WTC11 (cell line): Measurements from ENCODE around the gene FNDC11. TPM values are rescaled to one million over a fixed set of nuclear protein-coding genes. Genes with fewer than 3 reads are reported as not detected.

ENCODE experiments used
- ATAC-seq: fragments of 200-7000 bp; cut with Tn5 transposase; 2 replicates; pipeline ENCODE4 v1.10.0; 2021; ENCODE audit warnings: mild to moderate bottlenecking, moderate library complexity
- CTCF ChIA-PET: fragments of 300-600 bp; sonication (Branson Sonifier 250); formaldehyde crosslinking; loops from one replicate; lab custom pipeline; 2021; ENCODE audit warnings: antibody characterized with exemption; lab: Charles Lee
- POLR2A ChIA-PET: fragments of 350-600 bp; sonication (Branson Sonifier 250); formaldehyde crosslinking; loops from one replicate; lab custom pipeline; 2021; ENCODE audit warnings: antibody characterized with exemption; lab: Charles Lee
- DNase-seq: peaks from one replicate; pipeline ENCODE4 v3.0.0; 2021; ENCODE audit warnings: low spot score
- H3K27ac Mint-ChIP-seq: 2 replicates; pipeline ENCODE4 v1.8.0; 2021; ENCODE audit warnings: mixed read lengths
- H3K27me3 Mint-ChIP-seq: 2 replicates; pipeline ENCODE4 v1.8.0; 2021; ENCODE audit warnings: low read depth, mild to moderate bottlenecking, moderate library complexity, mixed read lengths
- H3K36me3 Mint-ChIP-seq: 2 replicates; pipeline ENCODE4 v1.8.0; 2021; ENCODE audit warnings: mixed read lengths
- H3K4me1 Mint-ChIP-seq: 2 replicates; pipeline ENCODE4 v1.8.0; 2022; ENCODE audit warnings: mixed read lengths
- H3K4me3 Mint-ChIP-seq: 2 replicates; pipeline ENCODE4 v1.8.0; 2021; ENCODE audit warnings: mild to moderate bottlenecking, moderate library complexity, mixed read lengths
- H3K9me3 Mint-ChIP-seq: 2 replicates; pipeline ENCODE4 v1.8.0; 2021; ENCODE audit warnings: mixed read lengths
- AR ChIP-seq: fragments of 250-450 bp; sonication (Bioruptor Pico); IDR thresholded peaks from 2 replicates; pipeline ENCODE4 v1.9.0; 2021; ENCODE audit warnings: mild to moderate bottlenecking
- CBFB ChIP-seq: sonication (generic); formaldehyde crosslinking; IDR thresholded peaks from 2 replicates; pipeline ENCODE4 v1.8.1; 2022; ENCODE audit warnings: mild to moderate bottlenecking, low read depth, missing genetic modification reagents
- FOXK1 ChIP-seq: sonication (generic); formaldehyde crosslinking; IDR thresholded peaks from 2 replicates; pipeline ENCODE4 v1.8.0; 2022; ENCODE audit warnings: mild to moderate bottlenecking, moderate library complexity, missing genetic modification reagents
- FOXP1 ChIP-seq: sonication (generic); formaldehyde crosslinking; IDR thresholded peaks from 2 replicates; pipeline ENCODE4 v1.8.0; 2022; ENCODE audit warnings: missing genetic modification reagents, mild to moderate bottlenecking, moderate library complexity, borderline replicate concordance
- GABPB1 ChIP-seq: sonication (generic); formaldehyde crosslinking; IDR thresholded peaks from 2 replicates; pipeline ENCODE4 v1.8.1; 2023; ENCODE audit warnings: mild to moderate bottlenecking, missing genetic modification reagents
- HMGA2 ChIP-seq: fragments of 250-450 bp; sonication (Bioruptor Pico); IDR thresholded peaks from 2 replicates; pipeline ENCODE4 v1.4.0; 2021; ENCODE audit warnings: mild to moderate bottlenecking, moderate library complexity
- IRF2 ChIP-seq: sonication (generic); formaldehyde crosslinking; IDR thresholded peaks from 2 replicates; pipeline ENCODE4 v1.8.0; 2022; ENCODE audit warnings: low read depth, missing genetic modification reagents, borderline replicate concordance
- JAZF1 ChIP-seq: fragments of 250-450 bp; sonication (Bioruptor Pico); IDR thresholded peaks from 2 replicates; pipeline ENCODE4 v1.9.0; 2021; ENCODE audit warnings: moderate library complexity, mild to moderate bottlenecking, inconsistent platforms
- NFATC4 ChIP-seq: fragments of 250-450 bp; sonication (Bioruptor Pico); IDR thresholded peaks from 2 replicates; pipeline ENCODE4 v1.9.0; 2021; ENCODE audit warnings: mild to moderate bottlenecking
- OVOL2 ChIP-seq: fragments of 250-450 bp; sonication (Bioruptor Pico); IDR thresholded peaks from 2 replicates; pipeline ENCODE4 v1.9.0; 2021; ENCODE audit warnings: mild to moderate bottlenecking, borderline replicate concordance
- PRRX2 ChIP-seq: fragments of 250-450 bp; sonication (Bioruptor Pico); IDR thresholded peaks from 2 replicates; pipeline ENCODE4 v1.8.0; 2021; ENCODE audit warnings: mild to moderate bottlenecking
- SMAD3 ChIP-seq: sonication (generic); formaldehyde crosslinking; IDR thresholded peaks from 2 replicates; pipeline ENCODE4 v1.8.0; 2022; ENCODE audit warnings: missing genetic modification reagents, mild to moderate bottlenecking, borderline replicate concordance
- SMAD4 ChIP-seq: sonication (generic); formaldehyde crosslinking; IDR thresholded peaks from 2 replicates; pipeline ENCODE4 v1.8.0; 2022; ENCODE audit warnings: mild to moderate bottlenecking, missing genetic modification reagents
- TCF7 ChIP-seq: sonication (generic); formaldehyde crosslinking; IDR thresholded peaks from 2 replicates; pipeline ENCODE4 v1.8.0; 2022; ENCODE audit warnings: mild to moderate bottlenecking, low read depth, missing genetic modification reagents, moderate library complexity
- USF2 ChIP-seq: sonication (generic); formaldehyde crosslinking; IDR thresholded peaks from 2 replicates; pipeline ENCODE4 v1.8.1; 2023; ENCODE audit warnings: mild to moderate bottlenecking, missing genetic modification reagents, moderate library complexity
- ZBTB21 ChIP-seq: sonication (generic); formaldehyde crosslinking; IDR thresholded peaks from 2 replicates; pipeline ENCODE4 v1.8.1; 2023; ENCODE audit warnings: mild to moderate bottlenecking, missing genetic modification reagents, borderline replicate concordance
- ZNF396 ChIP-seq: fragments of 250-450 bp; sonication (Bioruptor Pico); IDR thresholded peaks from 2 replicates; pipeline ENCODE4 v1.8.0; 2021; ENCODE audit warnings: mild to moderate bottlenecking, moderate library complexity, borderline replicate concordance
- ZNF512 ChIP-seq: sonication (generic); formaldehyde crosslinking; IDR thresholded peaks from 2 replicates; pipeline ENCODE4 v1.8.1; 2022; ENCODE audit warnings: missing genetic modification reagents, borderline replicate concordance
- ZNF532 ChIP-seq: fragments of 250-450 bp; sonication (Bioruptor Pico); IDR thresholded peaks from 2 replicates; pipeline ENCODE4 v1.9.0; 2021; ENCODE audit warnings: mild to moderate bottlenecking, borderline replicate concordance
- total RNA-seq: library from RNA; stranded (reverse); gene quantifications from 3 replicates; pipeline ENCODE4 v1.2.3, GENCODE V29; 2021

The FNDC11 gene
- total RNA-seq, 1 experiment from 2014 or later, result 3.8 TPM

GRCh38 chr20:63533388-63533787, 20.6 kb upstream of the FNDC11 start:
- no peaks in the 10 kb centered on the region for H3K9me3 Mint-ChIP-seq
- DNase-seq (no peak), ATAC-seq (no peak)
- no peaks in the 10 kb centered on the region for H3K36me3 Mint-ChIP-seq
- no peak overlapping the region for H3K4me3 Mint-ChIP-seq
- no peak for TF ChIP-seq FOXK1 (CRISPR knock-in tag)
- H3K4me1 Mint-ChIP-seq, result 0 out of 2 replicates have a peak, but pooled peaks cover 2% of the 10 kb centered on the region
- H3K27ac Mint-ChIP-seq, result no peak overlapping the region
- no peaks in the 10 kb centered on the region for H3K27me3 Mint-ChIP-seq
- ChIA-PET POLR2A (no interaction called here), CTCF (interaction anchor here (1.8 kb wide), 1 partner anchor 108 kb away, joined by 5 read pairs; no protein-coding TSS in a partner anchor)

GRCh38 chr20:63533871-63534393, 20.0 kb upstream of the FNDC11 start:
- CTCF ChIA-PET, result interaction anchor here (1.3 to 4.8 kb wide), 4 partner anchors 14 to 447 kb away, joined by 5 to 33 read pairs (median 12); partner anchors contain the start of genes PPDPF and PRPF6
- TF ChIP-seq CBFB (no peak), SMAD4 (CRISPR knock-in tag) (no peak), ZBTB21 (no peak), NFATC4 (CRISPR knock-in tag) (no peak), ZNF532 (CRISPR knock-in tag) (no peak), ZNF512 (CRISPR knock-in tag) (no peak), IRF2 (CRISPR knock-in tag) (no peak), FOXP1 (CRISPR knock-in tag) (no peak), AR (CRISPR knock-in tag) (no peak), TCF7 (CRISPR knock-in tag) (no peak), OVOL2 (CRISPR knock-in tag) (no peak), GABPB1 (no peak), USF2 (CRISPR knock-in tag) (no peak), FOXK1 (CRISPR knock-in tag) (no peak), HMGA2 (no peak), PRRX2 (CRISPR knock-in tag) (no peak), SMAD3 (CRISPR knock-in tag) (no peak), ZNF396 (CRISPR knock-in tag) (no peak), JAZF1 (CRISPR knock-in tag) (no peak)
- H3K36me3 Mint-ChIP-seq, result no peaks in the 10 kb centered on the region
- no peak overlapping the region for H3K4me3 Mint-ChIP-seq
- 0 out of 2 replicates have a peak, but pooled peaks cover 2% of the 10 kb centered on the region for H3K4me1 Mint-ChIP-seq
- H3K27me3 Mint-ChIP-seq, result no peaks in the 10 kb centered on the region
- DNase-seq (peak; percentile 32), ATAC-seq (no peak)
- no peak overlapping the region for H3K27ac Mint-ChIP-seq
- POLR2A ChIA-PET, result interaction anchor here (1.5 kb wide), 1 partner anchor 13 kb away, joined by 5 read pairs; the partner anchor contains the start of gene PPDPF
- no peaks in the 10 kb centered on the region for H3K9me3 Mint-ChIP-seq
